ENCODE measurements around the gene PSTPIP2.

PSTPIP2 gene

GRCh38 chr18:46079336-46079735, 7.3 kb upstream of the PSTPIP2 start:
- Mint-ChIP-seq H3K27ac (no peak overlapping the region), H3K27me3 (no peaks in the 10 kb centered on the region), H3K4me1 (ENCODE audit: low read depth) (no peaks in the 10 kb centered on the region), H3K9me3 (no peaks in the 10 kb centered on the region), H3K4me3 (no peak overlapping the region), H3K36me3 (ENCODE audit: low read depth) (peaks cover 46% of the 10 kb centered on the region)

DNA sequence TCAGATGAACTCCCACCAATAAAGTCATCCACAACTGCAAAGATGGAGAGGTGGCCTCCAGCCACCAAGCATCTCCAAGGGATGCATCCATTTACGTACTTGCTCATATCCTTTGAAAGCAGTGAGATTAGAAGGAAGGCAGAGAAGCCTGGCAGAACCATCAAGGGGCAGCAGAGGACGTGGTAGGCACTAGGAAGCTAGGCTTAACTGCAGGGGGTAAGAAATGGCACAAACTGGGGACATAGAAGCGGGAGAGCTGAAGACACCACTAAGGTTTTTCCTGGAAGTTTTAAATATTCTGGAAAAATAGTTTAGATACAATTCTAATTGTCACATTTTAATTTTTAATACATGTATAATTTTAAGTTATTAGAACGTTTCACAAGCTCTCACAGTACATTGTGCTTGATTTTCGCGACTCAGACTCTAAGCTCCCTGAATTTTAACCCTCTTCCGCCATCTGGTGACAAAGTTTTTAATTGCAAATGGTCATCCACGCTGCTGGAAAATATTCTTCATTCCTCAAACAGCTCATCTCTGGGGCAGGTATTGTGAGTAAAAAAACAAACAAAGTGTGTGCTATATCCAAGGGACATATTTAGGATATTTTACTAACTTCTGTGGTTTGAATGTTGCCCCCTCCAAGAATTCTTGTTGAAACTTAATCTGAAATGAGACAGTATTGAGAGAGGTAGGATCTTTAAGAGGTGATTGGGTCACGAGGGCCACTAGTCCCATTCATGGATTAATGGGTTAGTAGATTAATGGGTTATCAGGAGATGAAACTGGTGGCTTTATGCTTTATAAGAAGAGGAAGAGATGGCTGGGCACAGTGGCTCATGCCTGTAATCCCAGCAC, 1.6 kb upstream of the PSTPIP2 start:
- peak overlapping the region; percentile 7 for H3K4me3 Mint-ChIP-seq
- H3K27ac Mint-ChIP-seq: no peak overlapping the region
- H3K4me1 Mint-ChIP-seq (ENCODE audit: low read depth): peaks cover 40% of the 10 kb centered on the region
- H3K9me3 Mint-ChIP-seq: no peaks in the 10 kb centered on the region
- no peaks in the 10 kb centered on the region for H3K27me3 Mint-ChIP-seq
- H3K36me3 Mint-ChIP-seq (ENCODE audit: low read depth): peaks cover 16% of the 10 kb centered on the region

GRCh38 chr18:46072959-46073358, 899 bp upstream of the PSTPIP2 start:
- H3K27me3 Mint-ChIP-seq: no peaks in the 10 kb centered on the region
- H3K4me1 Mint-ChIP-seq (ENCODE audit: low read depth): peaks cover 42% of the 10 kb centered on the region
- H3K27ac Mint-ChIP-seq: peak overlapping the region; percentile 58
- peaks cover 17% of the 10 kb centered on the region for H3K36me3 Mint-ChIP-seq (ENCODE audit: low read depth)
- H3K4me3 Mint-ChIP-seq: peak overlapping the region; percentile 82
- no peaks in the 10 kb centered on the region for H3K9me3 Mint-ChIP-seq

DNA sequence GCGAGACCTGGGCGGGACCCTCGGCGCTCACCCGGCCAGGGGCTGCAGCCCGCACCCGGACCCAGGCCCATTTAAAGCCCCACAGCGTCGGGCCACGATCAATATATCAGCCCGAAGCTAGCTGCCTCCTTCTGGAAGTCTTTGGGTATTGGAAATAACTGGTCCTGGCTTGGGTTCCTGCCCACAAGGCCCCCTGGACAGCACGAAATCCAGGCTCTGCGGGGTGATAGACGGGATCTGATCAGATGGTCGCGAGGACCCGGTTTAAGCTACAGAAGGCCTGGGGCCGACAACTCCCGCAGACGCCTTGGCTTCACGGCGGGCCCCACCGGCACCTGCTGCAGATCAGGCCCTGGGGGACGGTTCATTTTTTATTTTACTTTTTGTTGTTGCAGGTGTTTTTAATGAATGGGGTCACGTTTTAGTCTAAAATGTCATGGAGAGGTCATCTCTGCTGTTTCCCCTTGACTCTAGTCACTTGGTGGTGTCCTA, 362 bp upstream of the PSTPIP2 start:
- Mint-ChIP-seq H3K9me3 (no peaks in the 10 kb centered on the region), H3K4me1 (ENCODE audit: low read depth) (peaks cover 45% of the 10 kb centered on the region), H3K27me3 (no peaks in the 10 kb centered on the region), H3K27ac (peak overlapping the region; percentile 58), H3K36me3 (ENCODE audit: low read depth) (peaks cover 17% of the 10 kb centered on the region), H3K4me3 (peak overlapping the region; percentile 82)

DNA sequence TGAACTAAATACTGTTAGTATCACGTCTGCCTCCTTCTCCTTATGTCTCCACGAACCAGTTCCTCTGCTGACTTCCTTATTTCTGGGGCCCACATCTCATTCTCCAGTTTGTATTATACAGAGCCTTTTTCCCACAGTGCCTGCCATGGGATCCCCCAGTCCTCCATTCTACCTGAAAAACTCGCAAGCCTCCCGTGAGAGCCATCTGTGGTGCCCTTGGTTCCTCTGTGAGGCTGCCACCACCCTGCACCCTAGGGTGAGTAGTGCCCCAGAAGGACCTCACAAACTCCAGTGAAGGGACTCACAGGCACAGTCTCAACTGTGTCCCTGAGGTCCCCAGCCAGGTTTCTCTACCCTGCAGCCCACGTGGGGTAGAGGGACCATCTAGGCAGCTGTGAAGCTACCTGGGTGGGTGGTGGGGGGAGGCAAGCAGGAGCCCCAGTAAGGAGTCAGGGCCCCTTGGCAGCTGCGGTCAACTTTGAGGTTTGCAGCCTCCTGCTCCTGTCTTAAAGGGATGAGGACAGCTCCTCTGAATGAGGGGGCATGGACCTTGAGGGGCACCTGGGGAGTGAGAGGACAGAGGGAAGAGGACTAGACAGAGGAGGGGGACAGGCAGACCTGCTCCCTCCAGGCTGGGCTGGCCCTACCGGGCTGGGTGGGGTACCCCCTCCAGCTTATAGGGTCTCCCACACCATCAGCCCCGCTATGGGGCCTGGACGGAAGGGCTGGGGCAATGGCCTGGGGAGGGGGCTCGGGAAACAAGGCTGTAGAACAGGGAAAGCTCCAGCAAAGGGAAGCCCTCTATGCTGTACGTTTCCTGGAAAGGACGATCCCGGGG, 1.0 kb downstream of the PSTPIP2 start:
- peaks cover 17% of the 10 kb centered on the region for H3K36me3 Mint-ChIP-seq (ENCODE audit: low read depth)
- H3K27ac Mint-ChIP-seq: peak overlapping the region; percentile 80
- peak overlapping the region; percentile 85 for H3K4me3 Mint-ChIP-seq
- no peaks in the 10 kb centered on the region for H3K9me3 Mint-ChIP-seq
- H3K4me1 Mint-ChIP-seq (ENCODE audit: low read depth): peaks cover 45% of the 10 kb centered on the region
- H3K27me3 Mint-ChIP-seq: no peaks in the 10 kb centered on the region

- H3K4me3 Mint-ChIP-seq: peak overlapping the region; percentile 85
- no peaks in the 10 kb centered on the region for H3K27me3 Mint-ChIP-seq
- peaks cover 14% of the 10 kb centered on the region for H3K36me3 Mint-ChIP-seq (ENCODE audit: low read depth)
- H3K27ac Mint-ChIP-seq: no peak overlapping the region
- H3K9me3 Mint-ChIP-seq: no peaks in the 10 kb centered on the region
- H3K4me1 Mint-ChIP-seq (ENCODE audit: low read depth): peaks cover 45% of the 10 kb centered on the region
Measured at GRCh38 chr18:46070232-46070631, 1.8 kb downstream of the PSTPIP2 start.

- peaks cover 49% of the 10 kb centered on the region for H3K4me1 Mint-ChIP-seq (ENCODE audit: low read depth)
- H3K9me3 Mint-ChIP-seq: no peaks in the 10 kb centered on the region
- H3K27me3 Mint-ChIP-seq: no peaks in the 10 kb centered on the region
- peaks cover 13% of the 10 kb centered on the region for H3K36me3 Mint-ChIP-seq (ENCODE audit: low read depth)
- peak overlapping the region; percentile 55 for H3K4me3 Mint-ChIP-seq
- peak overlapping the region; percentile 68 for H3K27ac Mint-ChIP-seq
Measured at GRCh38 chr18:46069524-46069923, 2.5 kb downstream of the PSTPIP2 start.

DNA sequence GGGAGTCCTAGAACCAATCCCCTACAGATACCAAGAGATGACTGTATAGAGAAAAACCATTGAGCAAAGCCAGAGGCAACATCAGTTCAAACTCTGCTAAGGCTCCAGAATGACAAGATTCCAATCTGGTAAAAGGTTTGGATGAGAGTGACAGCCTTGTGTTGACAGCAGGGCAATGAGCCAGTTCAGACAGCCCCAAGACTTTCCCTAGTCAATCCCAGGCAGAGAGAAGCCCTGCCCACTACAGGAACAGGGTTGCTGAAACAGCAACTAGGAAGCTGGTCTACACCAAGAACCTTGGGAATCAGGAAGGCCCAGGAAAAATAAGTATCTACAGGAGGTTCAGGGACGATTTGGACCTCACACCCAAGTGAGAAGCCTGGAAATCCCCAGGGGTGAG, 3.3 kb downstream of the PSTPIP2 start:
- no peak overlapping the region for H3K4me3 Mint-ChIP-seq
- H3K36me3 Mint-ChIP-seq (ENCODE audit: low read depth): peaks cover 13% of the 10 kb centered on the region
- H3K27me3 Mint-ChIP-seq: no peaks in the 10 kb centered on the region
- peak overlapping the region; percentile 37 for H3K27ac Mint-ChIP-seq
- H3K9me3 Mint-ChIP-seq: no peaks in the 10 kb centered on the region
- H3K4me1 Mint-ChIP-seq (ENCODE audit: low read depth): peaks cover 52% of the 10 kb centered on the region

- H3K9me3 Mint-ChIP-seq: no peaks in the 10 kb centered on the region
- peaks cover 13% of the 10 kb centered on the region for H3K36me3 Mint-ChIP-seq (ENCODE audit: low read depth)
- H3K27me3 Mint-ChIP-seq: no peaks in the 10 kb centered on the region
- no peak overlapping the region for H3K4me3 Mint-ChIP-seq
- no peak overlapping the region for H3K27ac Mint-ChIP-seq
- peaks cover 43% of the 10 kb centered on the region for H3K4me1 Mint-ChIP-seq (ENCODE audit: low read depth)
Measured at GRCh38 chr18:46067438-46068007, 4.5 kb downstream of the PSTPIP2 start.

GRCh38 chr18:46062781-46063180, 9.3 kb downstream of the PSTPIP2 start:
- Mint-ChIP-seq H3K9me3 (no peaks in the 10 kb centered on the region), H3K27ac (no peak overlapping the region), H3K4me1 (ENCODE audit: low read depth) (peaks cover 25% of the 10 kb centered on the region), H3K4me3 (no peak overlapping the region), H3K27me3 (no peaks in the 10 kb centered on the region), H3K36me3 (ENCODE audit: low read depth) (no peaks in the 10 kb centered on the region)

- no peak overlapping the region for H3K4me3 Mint-ChIP-seq
- H3K27me3 Mint-ChIP-seq: no peaks in the 10 kb centered on the region
- no peak overlapping the region for H3K27ac Mint-ChIP-seq
- no peaks in the 10 kb centered on the region for H3K36me3 Mint-ChIP-seq (ENCODE audit: low read depth)
- H3K9me3 Mint-ChIP-seq: no peaks in the 10 kb centered on the region
- H3K4me1 Mint-ChIP-seq (ENCODE audit: low read depth): peaks cover 22% of the 10 kb centered on the region
Measured at GRCh38 chr18:46061796-46062195, 10.3 kb downstream of the PSTPIP2 start.

DNA sequence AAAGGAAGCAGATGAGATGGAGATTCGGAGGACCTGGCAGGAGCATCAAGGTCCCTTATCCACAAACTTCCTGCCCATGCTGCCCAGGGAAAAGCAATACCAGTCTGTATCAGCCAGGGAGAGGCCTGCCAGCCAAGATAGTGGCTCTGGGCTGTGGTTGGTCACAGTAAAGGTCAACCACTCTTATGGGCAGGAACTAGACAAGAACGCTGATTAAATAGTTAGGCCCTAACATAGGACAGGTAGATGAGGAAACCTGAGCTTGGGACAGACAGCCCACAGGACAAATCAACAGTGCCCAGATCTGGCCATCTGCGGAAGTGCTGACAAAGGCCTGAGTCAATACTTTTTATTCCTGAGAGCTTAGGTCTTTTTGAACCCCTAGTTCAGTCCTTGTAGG, 10.7 kb downstream of the PSTPIP2 start:
- H3K4me1 Mint-ChIP-seq (ENCODE audit: low read depth): peaks cover 23% of the 10 kb centered on the region
- H3K36me3 Mint-ChIP-seq (ENCODE audit: low read depth): no peaks in the 10 kb centered on the region
- H3K4me3 Mint-ChIP-seq: no peak overlapping the region
- no peaks in the 10 kb centered on the region for H3K9me3 Mint-ChIP-seq
- no peak overlapping the region for H3K27ac Mint-ChIP-seq
- H3K27me3 Mint-ChIP-seq: no peaks in the 10 kb centered on the region

- Mint-ChIP-seq H3K4me3 (no peak overlapping the region), H3K9me3 (no peaks in the 10 kb centered on the region), H3K27me3 (no peaks in the 10 kb centered on the region), H3K27ac (no peak overlapping the region), H3K36me3 (ENCODE audit: low read depth) (no peaks in the 10 kb centered on the region), H3K4me1 (ENCODE audit: low read depth) (peaks cover 33% of the 10 kb centered on the region)
Measured at GRCh38 chr18:46060359-46060841, 11.7 kb downstream of the PSTPIP2 start.

GRCh38 chr18:46055838-46056230, 16.2 kb downstream of the PSTPIP2 start:
- H3K36me3 Mint-ChIP-seq (ENCODE audit: low read depth): peaks cover 7% of the 10 kb centered on the region
- H3K9me3 Mint-ChIP-seq: no peaks in the 10 kb centered on the region
- peak overlapping the region; percentile 49 for H3K4me3 Mint-ChIP-seq
- H3K27ac Mint-ChIP-seq: peak overlapping the region; percentile 69
- H3K27me3 Mint-ChIP-seq: no peaks in the 10 kb centered on the region
- H3K4me1 Mint-ChIP-seq (ENCODE audit: low read depth): peaks cover 48% of the 10 kb centered on the region
